CD4-positive, alpha-beta T cell (primary cell): ENCODE measurements around the gene LNX2. TPM values are rescaled to one million over a fixed set of nuclear protein-coding genes. Genes with fewer than 3 reads are reported as not detected.

Source experiments
- ATAC-seq: fragments of 200-7000 bp; cut with Tn5 transposase; one replicate; pipeline ENCODE4 v1.10.0; 2022; ENCODE audit warnings: mild to moderate bottlenecking; ENCODE audit not compliant: poor library complexity
- CTCF ChIA-PET: fragments of 350-600 bp; sonication (Branson Sonifier 250); formaldehyde crosslinking; loops from one replicate; lab custom pipeline; 2021; ENCODE audit warnings: antibody characterized with exemption, inconsistent platforms; lab: Charles Lee
- POLR2A ChIA-PET: fragments of 350-600 bp; sonication (Branson Sonifier 250); formaldehyde crosslinking; loops from one replicate; lab custom pipeline; 2021; ENCODE audit warnings: antibody characterized with exemption, inconsistent platforms; lab: Charles Lee
- DNase-seq, 14 experiments: peaks; one replicate each; pipeline ENCODE4 v3.0.0-alpha.2; 2013 to 2020; ENCODE audit warnings: mixed read lengths in 2 of 14
- H3K27ac ChIP-seq, 2 donors: one replicate each; pipeline versions ENCODE4 v1.5.1 to v1.7.0; 2013; ENCODE audit warnings: low read length in 2 of 2, low read depth in 1 of 2, mild to moderate bottlenecking in 1 of 2
- H3K27me3 ChIP-seq, 2 experiments: 1 replicate in 1 of 2; 2 replicates in 1 of 2; pipeline versions ENCODE4 v1.6.1 to v1.7.0; 2013; ENCODE audit warnings: low read length in 2 of 2, control low read depth in 1 of 2, mild to moderate bottlenecking in 1 of 2, moderate library complexity in 1 of 2; ENCODE audit not compliant: insufficient read depth in 2 of 2, control insufficient read depth in 1 of 2
- H3K36me3 ChIP-seq: one replicate; pipeline ENCODE4 v1.6.1; 2013; ENCODE audit warnings: low read length, control low read depth; ENCODE audit not compliant: insufficient read depth
- H3K4me1 ChIP-seq: one replicate; pipeline ENCODE4 v1.6.1; 2013; ENCODE audit warnings: low read length, control low read depth; ENCODE audit not compliant: insufficient read depth
- H3K4me3 ChIP-seq: one replicate; pipeline ENCODE4 v1.5.1; 2013; ENCODE audit warnings: mild to moderate bottlenecking, low read length, moderate library complexity
- H3K9me3 ChIP-seq, 2 experiments: 1 replicate in 1 of 2; 2 replicates in 1 of 2; pipeline versions ENCODE4 v1.6.1 to v1.7.0; 2013; ENCODE audit warnings: low read length in 2 of 2, mild to moderate bottlenecking in 2 of 2, control low read depth in 1 of 2, moderate library complexity in 1 of 2; ENCODE audit not compliant: control insufficient read depth in 1 of 2, insufficient read depth in 1 of 2
- H3K27ac Mint-ChIP-seq: one replicate; pipeline ENCODE4 v1.8.0; 2020; ENCODE audit warnings: mixed read lengths
- H3K27me3 Mint-ChIP-seq: one replicate; pipeline ENCODE4 v1.8.0; 2021; ENCODE audit warnings: mixed read lengths
- H3K36me3 Mint-ChIP-seq: one replicate; pipeline ENCODE4 v1.8.0; 2021; ENCODE audit warnings: low read depth, mixed read lengths
- H3K4me1 Mint-ChIP-seq: one replicate; pipeline ENCODE4 v1.8.0; 2021; ENCODE audit warnings: low read depth, mixed read lengths
- H3K4me3 Mint-ChIP-seq: one replicate; pipeline ENCODE4 v1.8.0; 2020; ENCODE audit warnings: mild to moderate bottlenecking, mixed read lengths
- H3K9me3 Mint-ChIP-seq: one replicate; pipeline ENCODE4 v1.8.0; 2020; ENCODE audit warnings: mixed read lengths
- CTCF ChIP-seq: fragments of 200-600 bp; IDR thresholded peaks from one replicate; pipeline ENCODE4 v1.8.0; 2022; ENCODE audit warnings: antibody characterized with exemption, mild to moderate bottlenecking
- intact Hi-C, 2 experiments: fragments of 100-400 bp; cut with DNase I in 1 of 2; cut with micrococcal nuclease in 1 of 2; formaldehyde crosslinking; loops; one replicate each; pipeline versions ENCODE4 v1.15.1 to v1.9.0; 2023 to 2025; cut with DNase I, micrococcal nuclease
- total RNA-seq, 174 experiments: library from RNA in 2 of 174; stranded (reverse) in 2 of 174; gene quantifications; one replicate each; pipeline ENCODE4 v1.2.3 and lab custom pipeline; 2021 to 2026

The LNX2 gene
- total RNA-seq, 2 experiments from 2014 or later = 3.5 to 3.9 TPM

- Mint-ChIP-seq H3K27me3 (no peaks in the 10 kb centered on the region), H3K4me1 (peaks cover 1% of the 10 kb centered on the region), H3K4me3 (no peak overlapping the region), H3K27ac (no peak overlapping the region), H3K36me3 (peaks cover 13% of the 10 kb centered on the region), H3K9me3 (no peaks in the 10 kb centered on the region)
- Histone ChIP-seq H3K36me3 (peaks cover 8% of the 10 kb centered on the region), H3K27me3 (no peaks in the 10 kb centered on the region), H3K27ac (no peak overlapping the region), H3K9me3 (no peaks in the 10 kb centered on the region), H3K4me1 (no peaks in the 10 kb centered on the region), H3K4me3 (no peak overlapping the region)
- POLR2A ChIA-PET = no interaction called here
- intact Hi-C loops = no loop called here
- TF ChIP-seq CTCF = no peak
- no peak for ATAC-seq
- DNase-seq = no peak
- CTCF ChIA-PET = interaction anchor here (1.1 kb wide), 1 partner anchor 13 kb away, joined by 4 read pairs; no protein-coding TSS in a partner anchor
Measured at GRCh38 chr13:27665761-27666160, 45.4 kb upstream of the LNX2 start.

GRCh38 chr13:27665333-27665732 is 45.0 kb upstream of the LNX2 start:
- H3K4me1 Mint-ChIP-seq = peaks cover 6% of the 10 kb centered on the region
- H3K4me3 Mint-ChIP-seq = no peak overlapping the region
- Histone ChIP-seq H3K4me3 (no peak overlapping the region), H3K36me3 (peaks cover 8% of the 10 kb centered on the region), H3K4me1 (no peaks in the 10 kb centered on the region), H3K27ac (no peak overlapping the region), H3K27me3 (no peaks in the 10 kb centered on the region), H3K9me3 (no peaks in the 10 kb centered on the region)
- no peak for TF ChIP-seq CTCF
- intact Hi-C loops = no loop called here
- H3K27me3 Mint-ChIP-seq = no peaks in the 10 kb centered on the region
- peaks cover 15% of the 10 kb centered on the region for H3K36me3 Mint-ChIP-seq
- H3K9me3 Mint-ChIP-seq = no peaks in the 10 kb centered on the region
- no peak for DNase-seq
- CTCF ChIA-PET = no interaction called here
- H3K27ac Mint-ChIP-seq = no peak overlapping the region
- no peak for ATAC-seq
- POLR2A ChIA-PET = no interaction called here

- no peak for TF ChIP-seq CTCF
- Mint-ChIP-seq H3K36me3 (peaks cover 15% of the 10 kb centered on the region), H3K27me3 (no peaks in the 10 kb centered on the region), H3K27ac (peak overlapping the region; percentile 28), H3K4me1 (peaks cover 10% of the 10 kb centered on the region), H3K4me3 (no peak overlapping the region), H3K9me3 (no peaks in the 10 kb centered on the region)
- Histone ChIP-seq H3K4me1 (no peaks in the 10 kb centered on the region), H3K4me3 (no peak overlapping the region), H3K9me3 (no peaks in the 10 kb centered on the region), H3K27ac (no peak overlapping the region), H3K27me3 (no peaks in the 10 kb centered on the region), H3K36me3 (peaks cover 8% of the 10 kb centered on the region)
- CTCF ChIA-PET = no interaction called here
- POLR2A ChIA-PET = no interaction called here
- ATAC-seq = no peak
- no peak for DNase-seq
- intact Hi-C loops = no loop called here
Measured at GRCh38 chr13:27663947-27664346, 43.6 kb upstream of the LNX2 start.
